Anterior cingulate cortex (tissue), 58 donors: ENCODE results near the gene CFAP69.
A peak's percentile ranks its signal among the peaks of the same experiment; 100 is the strongest.

ENCODE experiments used
- DNase-seq, 58 donors: peaks; one replicate each; lab custom pipeline; 2025; lab: John Stamatoyannopoulos, UW

The CFAP69 gene

GRCh38 chr7:90244909-90245851, at the start of gene CFAP69:
Gene CFAP69 (plus strand): TSS chr7:90245174. CDS start chr7:90245425, 251 bp downstream.
- DNase-seq = peak in 57 of 58 donors; percentile 48 to 92 (median 81)

GRCh38 chr7:90201500-90202195, 43.3 kb upstream of the CFAP69 start:
- no peak for DNase-seq

- DNase-seq = no peak
Measured at GRCh38 chr7:90207956-90208355, 37.0 kb upstream of the CFAP69 start.

- DNase-seq = no peak
Measured at GRCh38 chr7:90209776-90210175, 35.2 kb upstream of the CFAP69 start.

- no peak for DNase-seq
Measured at GRCh38 chr7:90210475-90210874, 34.5 kb upstream of the CFAP69 start.

- peak in 2 of 58 donors; percentile 16 to 32 for DNase-seq
Measured at GRCh38 chr7:90210981-90211380, 34.0 kb upstream of the CFAP69 start.

- peak; percentile 19 to 93 (median 75) for DNase-seq
Measured at GRCh38 chr7:90211391-90212148, 33.4 kb upstream of the CFAP69 start, which contains the start of gene STEAP2. Gene STEAP2 (plus strand): TSS chr7:90211740. CDS start chr7:90225083, 13,343 bp downstream.

GRCh38 chr7:90212149-90212495, 32.9 kb upstream of the CFAP69 start:
- DNase-seq = peak in 2 of 58 donors; percentile 45 to 67

- no peak for DNase-seq
Measured at GRCh38 chr7:90213521-90213920, 31.5 kb upstream of the CFAP69 start.

- no peak for DNase-seq
Measured at GRCh38 chr7:90216080-90216674, 28.8 kb upstream of the CFAP69 start.

- DNase-seq = no peak
Measured at GRCh38 chr7:90216771-90217170, 28.2 kb upstream of the CFAP69 start.

GRCh38 chr7:90222390-90222789, 22.6 kb upstream of the CFAP69 start:
- DNase-seq = no peak

- peak in 1 of 58 donors; percentile 8 for DNase-seq
Measured at GRCh38 chr7:90222811-90223725, 21.9 kb upstream of the CFAP69 start.

- peak in 5 of 58 donors; percentile 7 to 40 (median 9) for DNase-seq
Measured at GRCh38 chr7:90224195-90224594, 20.8 kb upstream of the CFAP69 start.

GRCh38 chr7:90225181-90225580, 19.8 kb upstream of the CFAP69 start:
- no peak for DNase-seq

- no peak for DNase-seq
Measured at GRCh38 chr7:90225601-90226000, 19.4 kb upstream of the CFAP69 start.

- DNase-seq = no peak
Measured at GRCh38 chr7:90227259-90227658, 17.7 kb upstream of the CFAP69 start.

GRCh38 chr7:90229682-90230081, 15.3 kb upstream of the CFAP69 start:
- no peak for DNase-seq

- DNase-seq = no peak
Measured at GRCh38 chr7:90230834-90231233, 14.1 kb upstream of the CFAP69 start.
